Body of pancreas (tissue), 4 donors: ENCODE measurements around the gene IGIP.

ENCODE experiments used
- POLR2A ChIP-seq, 3 donors: fragments of 450-650 bp; IDR thresholded peaks; one replicate each; pipeline ENCODE4 v1.6.1; 2016; ENCODE audit warnings: antibody characterized with exemption in 3 of 3, mild to moderate bottlenecking in 2 of 3
- TF ChIP-seq, protein P1 (sequence below), 7 experiments: fragments of 450-650 bp in 4 of 7; fragments of 200-600 bp in 3 of 7; sonication (generic) in 3 of 7; IDR thresholded peaks; one replicate each; pipeline ENCODE4 v1.5.1; 2016 to 2019; ENCODE audit warnings: antibody characterized with exemption in 7 of 7

DNA sequence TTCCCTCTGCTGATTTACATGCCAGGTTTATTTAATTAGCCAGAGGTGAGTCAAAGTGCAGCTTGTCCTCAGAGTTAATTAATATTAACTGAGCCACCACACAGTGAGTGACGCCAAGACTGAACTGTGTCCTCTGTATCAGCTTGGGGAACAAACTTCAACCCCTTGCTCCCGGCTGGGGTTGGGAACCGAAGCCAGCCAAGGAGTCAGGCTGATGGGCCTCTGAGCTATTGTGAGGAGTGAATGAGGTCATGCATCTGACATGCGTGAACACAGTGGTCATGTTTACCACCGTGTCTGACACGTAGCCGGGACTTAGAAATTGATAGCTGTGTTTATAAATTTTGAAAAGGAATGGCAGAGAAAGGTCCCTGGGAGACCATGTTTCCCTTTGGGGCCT is 17.1 kb downstream of the IGIP start:
- TF ChIP-seq, protein P1, sequence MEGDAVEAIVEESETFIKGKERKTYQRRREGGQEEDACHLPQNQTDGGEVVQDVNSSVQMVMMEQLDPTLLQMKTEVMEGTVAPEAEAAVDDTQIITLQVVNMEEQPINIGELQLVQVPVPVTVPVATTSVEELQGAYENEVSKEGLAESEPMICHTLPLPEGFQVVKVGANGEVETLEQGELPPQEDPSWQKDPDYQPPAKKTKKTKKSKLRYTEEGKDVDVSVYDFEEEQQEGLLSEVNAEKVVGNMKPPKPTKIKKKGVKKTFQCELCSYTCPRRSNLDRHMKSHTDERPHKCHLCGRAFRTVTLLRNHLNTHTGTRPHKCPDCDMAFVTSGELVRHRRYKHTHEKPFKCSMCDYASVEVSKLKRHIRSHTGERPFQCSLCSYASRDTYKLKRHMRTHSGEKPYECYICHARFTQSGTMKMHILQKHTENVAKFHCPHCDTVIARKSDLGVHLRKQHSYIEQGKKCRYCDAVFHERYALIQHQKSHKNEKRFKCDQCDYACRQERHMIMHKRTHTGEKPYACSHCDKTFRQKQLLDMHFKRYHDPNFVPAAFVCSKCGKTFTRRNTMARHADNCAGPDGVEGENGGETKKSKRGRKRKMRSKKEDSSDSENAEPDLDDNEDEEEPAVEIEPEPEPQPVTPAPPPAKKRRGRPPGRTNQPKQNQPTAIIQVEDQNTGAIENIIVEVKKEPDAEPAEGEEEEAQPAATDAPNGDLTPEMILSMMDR (IDR thresholded peaks at IDR 0.05): no peak
- TF ChIP-seq POLR2A (IDR thresholded peaks at IDR 0.05): no peak
